Right atrium auricular region (tissue), 2 donors: Measurements from ENCODE around the gene SULT1B1. TPM values are rescaled to one million over a fixed set of nuclear protein-coding genes. Genes with fewer than 3 reads are reported as not detected.

Source experiments
- DNase-seq: peaks from one replicate; pipeline ENCODE4 v3.0.0-alpha.2; 2019; ENCODE audit warnings: low spot score
- H3K27ac ChIP-seq, 2 donors: fragments of 200-600 bp; sonication (generic); 1 replicate in 1 of 2; 2 replicates in 1 of 2; pipeline ENCODE4 v1.5.1; 2016 to 2019
- H3K27me3 ChIP-seq, 2 donors: fragments of 200-600 bp; sonication (generic); one replicate each; pipeline versions ENCODE4 v1.5.1 to v1.6.0; 2017 to 2019
- H3K36me3 ChIP-seq: fragments of 200-600 bp; sonication (generic); one replicate; pipeline ENCODE4 v1.5.1; 2016
- H3K4me1 ChIP-seq, 2 donors: fragments of 200-600 bp; sonication (generic); one replicate each; pipeline versions ENCODE4 v1.5.1 to v1.6.0; 2017 to 2019
- H3K4me3 ChIP-seq, 2 donors: fragments of 200-600 bp; sonication (generic); 1 replicate in 1 of 2; 2 replicates in 1 of 2; pipeline ENCODE4 v1.5.1; 2017 to 2019; ENCODE audit warnings: mild to moderate bottlenecking in 1 of 2, moderate library complexity in 1 of 2
- H3K9me3 ChIP-seq, 2 donors: fragments of 200-600 bp; sonication (generic); one replicate each; pipeline ENCODE4 v1.5.1; 2019
- total RNA-seq, 2 donors: library from RNA; depleted of rRNA; stranded (reverse); fragments of >200 nt; gene quantifications; one replicate each; pipeline ENCODE4 v1.1.0, GENCODE V29; 2016
- TF ChIP-seq, protein P1 (sequence below), 2 donors: fragments of 200-600 bp; sonication (generic); IDR thresholded peaks; one replicate each; pipeline ENCODE4 v1.5.1; 2019; ENCODE audit warnings: antibody characterized with exemption in 2 of 2

The SULT1B1 gene
- total RNA-seq, 2 donors from 2014 or later, result 0.67 to 1.5 TPM

DNA sequence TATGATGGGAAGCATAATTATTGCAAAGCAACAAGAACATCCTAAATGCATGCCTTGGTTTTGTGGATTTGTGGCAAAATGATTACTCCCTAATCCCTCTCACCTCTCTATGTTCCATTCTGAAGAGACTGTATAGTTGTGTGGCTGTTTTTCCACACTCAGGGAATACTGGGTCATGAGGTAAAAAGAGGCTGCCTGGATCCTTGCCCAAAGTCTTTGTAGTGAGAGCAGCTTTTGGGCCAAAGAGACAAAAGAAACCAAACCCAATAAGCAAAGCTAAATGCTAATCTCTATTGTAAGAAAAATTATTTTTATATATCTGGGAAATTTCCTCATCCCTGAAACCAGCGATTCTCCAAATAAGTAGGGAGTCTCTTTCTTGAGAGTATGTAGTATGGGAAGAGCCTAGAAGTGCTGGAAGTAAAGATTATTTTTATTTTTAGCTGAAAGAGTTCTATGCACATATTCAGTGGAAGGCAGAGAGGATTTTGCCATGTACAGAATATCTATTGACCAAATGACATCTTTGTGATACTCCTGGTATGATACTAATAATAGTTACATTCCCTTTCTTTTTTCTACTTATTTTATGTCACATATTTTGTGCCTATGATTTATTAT lies 24.9 kb upstream of the SULT1B1 start:
- Histone ChIP-seq H3K27me3 (no peaks in the 10 kb centered on the region), H3K36me3 (no peaks in the 10 kb centered on the region), H3K4me1 (no peaks in the 10 kb centered on the region), H3K9me3 (no peaks in the 10 kb centered on the region), H3K27ac (no peak overlapping the region), H3K4me3 (no peak overlapping the region)
- TF ChIP-seq, protein P1, sequence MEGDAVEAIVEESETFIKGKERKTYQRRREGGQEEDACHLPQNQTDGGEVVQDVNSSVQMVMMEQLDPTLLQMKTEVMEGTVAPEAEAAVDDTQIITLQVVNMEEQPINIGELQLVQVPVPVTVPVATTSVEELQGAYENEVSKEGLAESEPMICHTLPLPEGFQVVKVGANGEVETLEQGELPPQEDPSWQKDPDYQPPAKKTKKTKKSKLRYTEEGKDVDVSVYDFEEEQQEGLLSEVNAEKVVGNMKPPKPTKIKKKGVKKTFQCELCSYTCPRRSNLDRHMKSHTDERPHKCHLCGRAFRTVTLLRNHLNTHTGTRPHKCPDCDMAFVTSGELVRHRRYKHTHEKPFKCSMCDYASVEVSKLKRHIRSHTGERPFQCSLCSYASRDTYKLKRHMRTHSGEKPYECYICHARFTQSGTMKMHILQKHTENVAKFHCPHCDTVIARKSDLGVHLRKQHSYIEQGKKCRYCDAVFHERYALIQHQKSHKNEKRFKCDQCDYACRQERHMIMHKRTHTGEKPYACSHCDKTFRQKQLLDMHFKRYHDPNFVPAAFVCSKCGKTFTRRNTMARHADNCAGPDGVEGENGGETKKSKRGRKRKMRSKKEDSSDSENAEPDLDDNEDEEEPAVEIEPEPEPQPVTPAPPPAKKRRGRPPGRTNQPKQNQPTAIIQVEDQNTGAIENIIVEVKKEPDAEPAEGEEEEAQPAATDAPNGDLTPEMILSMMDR (IDR thresholded peaks at IDR 0.05), result no peak
- DNase-seq, result no peak

DNA sequence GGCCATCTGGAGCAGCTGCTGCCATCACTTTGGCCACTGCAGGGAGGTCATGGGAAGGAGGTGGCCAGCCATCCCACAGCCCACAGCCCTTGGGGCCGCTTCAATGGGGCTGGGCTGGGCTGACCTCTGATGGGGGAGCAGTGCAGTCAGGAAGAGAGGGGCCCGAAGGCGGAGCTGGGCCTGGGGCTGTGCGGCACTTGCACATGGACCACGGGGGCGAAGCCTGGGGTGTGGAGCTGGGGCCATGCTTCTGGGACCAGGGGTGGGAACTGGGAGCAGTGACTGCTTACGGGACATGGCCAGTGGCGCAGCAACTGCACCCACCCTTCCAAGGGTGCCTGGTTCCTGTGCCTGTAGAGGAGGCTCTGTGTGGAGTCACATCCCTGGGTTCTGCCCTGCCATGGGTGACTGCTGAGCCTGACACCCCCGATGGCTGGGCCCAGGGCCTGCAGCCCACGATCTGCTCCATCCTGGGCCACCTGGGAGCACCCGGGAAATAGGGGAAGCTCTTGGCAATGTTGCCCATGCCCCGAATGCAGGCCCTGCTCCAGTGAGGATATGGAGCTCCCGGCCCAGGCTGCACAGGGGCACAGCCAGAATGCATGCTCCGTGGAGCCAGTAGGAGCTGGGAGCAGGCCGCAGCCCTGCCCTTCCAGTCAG lies 22.4 kb upstream of the SULT1B1 start:
- H3K36me3 ChIP-seq, result no peaks in the 10 kb centered on the region
- no peaks in the 10 kb centered on the region for H3K27me3 ChIP-seq
- no peak overlapping the region for H3K27ac ChIP-seq
- H3K4me1 ChIP-seq, result no peaks in the 10 kb centered on the region
- DNase-seq, result no peak
- TF ChIP-seq, protein P1 (IDR thresholded peaks at IDR 0.05), result no peak
- no peaks in the 10 kb centered on the region for H3K9me3 ChIP-seq
- no peak overlapping the region for H3K4me3 ChIP-seq

DNA sequence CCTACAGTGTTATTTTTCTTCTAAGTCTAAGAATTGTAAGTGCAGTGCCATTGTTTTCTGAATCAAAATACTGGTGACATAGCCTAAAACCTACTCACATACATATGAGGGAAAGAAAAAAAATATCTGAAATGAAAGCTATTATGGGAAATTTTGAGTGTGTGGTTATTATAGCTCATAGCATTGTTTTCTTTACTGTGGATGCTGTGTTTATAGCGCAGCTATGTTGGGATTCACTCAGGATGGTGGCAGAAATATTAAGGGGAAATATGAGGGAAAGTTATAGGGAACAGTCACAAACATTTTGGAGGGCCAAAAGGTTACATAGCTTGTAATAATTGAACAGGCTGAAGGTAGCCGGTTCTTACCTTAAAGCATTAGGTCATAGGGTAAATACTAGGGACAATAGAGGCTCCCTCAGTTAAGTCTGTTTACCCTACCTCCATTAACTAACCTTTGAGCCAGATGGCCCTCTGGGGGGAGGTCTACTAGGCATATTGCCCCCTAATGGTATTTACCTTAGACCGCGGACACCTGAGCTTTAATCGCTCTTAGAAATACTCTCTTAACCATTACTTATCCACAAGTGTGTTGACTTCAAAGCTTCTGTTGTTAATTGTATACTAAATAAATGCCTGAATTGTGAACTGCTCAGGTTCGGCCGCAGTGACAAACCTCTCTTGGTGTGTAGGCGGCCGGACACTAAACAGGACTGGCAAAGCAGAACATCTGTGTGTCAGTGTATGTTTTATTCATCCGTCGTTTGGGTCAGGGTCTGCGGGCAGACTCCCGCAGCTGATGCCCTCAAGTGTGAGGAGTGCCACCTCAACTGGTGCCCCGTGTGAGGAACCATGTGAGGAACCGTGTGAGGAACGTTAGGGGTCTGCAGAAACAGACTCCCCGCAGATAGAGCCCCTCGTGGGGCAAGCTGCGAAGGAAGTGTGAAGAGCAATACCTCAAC lies 21.3 kb upstream of the SULT1B1 start:
- H3K27me3 ChIP-seq, result no peaks in the 10 kb centered on the region
- no peak overlapping the region for H3K4me3 ChIP-seq
- H3K36me3 ChIP-seq, result no peaks in the 10 kb centered on the region
- TF ChIP-seq, protein P1 (IDR thresholded peaks at IDR 0.05), result no peak
- H3K9me3 ChIP-seq, result no peaks in the 10 kb centered on the region
- DNase-seq, result no peak
- H3K4me1 ChIP-seq, result no peaks in the 10 kb centered on the region
- no peak overlapping the region for H3K27ac ChIP-seq

DNA sequence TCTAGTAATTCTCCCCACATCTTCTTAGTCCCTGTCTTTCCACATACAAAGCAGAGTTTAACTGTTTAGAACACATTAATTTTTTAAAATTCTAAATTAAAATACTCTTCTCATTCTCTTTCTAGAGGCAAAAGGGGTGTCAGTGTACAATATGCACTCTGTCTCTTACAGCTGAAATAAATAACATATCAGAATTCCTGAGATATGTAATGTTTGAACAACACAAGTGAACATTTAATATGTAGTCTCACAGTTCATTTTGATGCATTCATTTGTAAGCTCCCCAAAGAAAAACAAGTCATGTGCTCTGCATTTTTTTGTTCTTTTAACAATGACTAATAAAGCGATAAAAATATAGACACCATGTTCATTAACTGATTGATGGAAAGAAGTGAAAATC lies 19.7 kb upstream of the SULT1B1 start:
- TF ChIP-seq, protein P1 (IDR thresholded peaks at IDR 0.05), result no peak
- Histone ChIP-seq H3K9me3 (no peaks in the 10 kb centered on the region), H3K27ac (no peak overlapping the region), H3K4me1 (no peaks in the 10 kb centered on the region), H3K27me3 (no peaks in the 10 kb centered on the region), H3K4me3 (no peak overlapping the region), H3K36me3 (no peaks in the 10 kb centered on the region)
- DNase-seq, result no peak

DNA sequence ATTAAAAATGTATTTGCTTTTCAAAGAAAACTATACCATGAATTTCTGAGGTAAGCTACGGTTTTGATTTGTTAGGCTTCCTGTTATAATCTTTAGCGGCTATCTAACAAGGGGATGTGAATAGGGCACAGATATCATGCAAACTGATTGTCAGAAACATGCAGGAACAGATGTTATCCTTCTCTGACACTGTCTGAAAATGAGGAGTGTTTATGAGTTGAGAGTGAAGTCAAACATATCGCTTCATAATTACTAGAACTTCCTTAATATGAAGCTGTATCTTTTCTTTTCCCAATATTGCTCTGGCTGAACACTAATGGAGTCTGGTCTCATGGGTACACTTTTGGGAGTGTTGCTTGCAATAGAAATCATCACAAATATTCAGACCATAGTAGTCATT lies 16.3 kb upstream of the SULT1B1 start:
- Histone ChIP-seq H3K27me3 (no peaks in the 10 kb centered on the region), H3K9me3 (no peaks in the 10 kb centered on the region), H3K4me1 (no peaks in the 10 kb centered on the region), H3K4me3 (no peak overlapping the region), H3K36me3 (no peaks in the 10 kb centered on the region), H3K27ac (no peak overlapping the region)
- TF ChIP-seq, protein P1 (IDR thresholded peaks at IDR 0.05), result no peak
- DNase-seq, result no peak
